HL-60/S4 treated with phorbol 12-myristate 13-acetate at 8.2 ng/mL for 4 days and 3 days (cell line): ENCODE data around the gene HCN2.

Experiments used
- in situ Hi-C: fragments of 300-500 bp; cut with MboI; formaldehyde crosslinking; loops from 2 replicates; pipeline ENCODE4 v1.15.0; 2022; ENCODE audit warnings: low sequenced_read_pairs

Gene HCN2

GRCh38 chr19:651114-651818 is 61.6 kb downstream of the HCN2 start:
- in situ Hi-C loops, result no loop called here

- in situ Hi-C loops, result no loop called here
Observed at GRCh38 chr19:651991-652390, 62.3 kb downstream of the HCN2 start.

GRCh38 chr19:652467-653389 is 63.0 kb downstream of the HCN2 start:
- in situ Hi-C loops, result no loop called here

GRCh38 chr19:653425-653824 is 63.7 kb downstream of the HCN2 start:
- in situ Hi-C loops, result no loop called here

GRCh38 chr19:655691-656090 is 66.0 kb downstream of the HCN2 start:
- in situ Hi-C loops, result no loop called here

- in situ Hi-C loops, result no loop called here
Observed at GRCh38 chr19:656751-657559, 67.3 kb downstream of the HCN2 start.

GRCh38 chr19:657611-658010 is 67.9 kb downstream of the HCN2 start:
- in situ Hi-C loops, result no loop called here

- in situ Hi-C loops, result no loop called here
Observed at GRCh38 chr19:658059-658839, 68.6 kb downstream of the HCN2 start.

GRCh38 chr19:658916-659839 is 69.5 kb downstream of the HCN2 start:
- in situ Hi-C loops, result no loop called here

- in situ Hi-C loops, result no loop called here
Observed at GRCh38 chr19:660793-661426, 71.2 kb downstream of the HCN2 start.

- in situ Hi-C loops, result no loop called here
Observed at GRCh38 chr19:661427-662196, 71.9 kb downstream of the HCN2 start.

- in situ Hi-C loops, result no loop called here
Observed at GRCh38 chr19:662207-662961, 72.7 kb downstream of the HCN2 start.

GRCh38 chr19:662962-663681 is 73.4 kb downstream of the HCN2 start, which contains the start of gene RNF126:
TSS of gene RNF126 (minus strand) at chr19:663214. CDS start at chr19:663121, 93 bp downstream.
- in situ Hi-C loops, result no loop called here

GRCh38 chr19:663682-664117 is 74.0 kb downstream of the HCN2 start:
- in situ Hi-C loops, result no loop called here

- in situ Hi-C loops, result no loop called here
Observed at GRCh38 chr19:664913-665443, 75.3 kb downstream of the HCN2 start.
